DMS153 treated with DMSO at 0.1 percent for 48 hours (cell line): ENCODE measurements around the gene THAP9.

Source experiments
- DNase-seq: peaks from one replicate; lab custom pipeline; 2025; ENCODE audit not compliant: unreplicated experiment; lab: John Stamatoyannopoulos, UW

The THAP9 gene

GRCh38 chr4:82951196-82951595 lies 50.7 kb downstream of the THAP9 start:
- DNase-seq = no peak

GRCh38 chr4:82954212-82954611 lies 53.7 kb downstream of the THAP9 start:
- DNase-seq = no peak

- no peak for DNase-seq
Observed at GRCh38 chr4:82957045-82957444, 56.5 kb downstream of the THAP9 start.

GRCh38 chr4:82965763-82966162 lies 65.2 kb downstream of the THAP9 start:
- no peak for DNase-seq

GRCh38 chr4:82968972-82969371 lies 68.4 kb downstream of the THAP9 start:
- DNase-seq = no peak

- no peak for DNase-seq
Observed at GRCh38 chr4:82969414-82969813, 68.9 kb downstream of the THAP9 start.
